VCaP (cell line): Measurements from ENCODE around the gene NUBP2.

ENCODE experiments used
- H3K27ac ChIP-seq: fragments of 450-650 bp; 2 replicates; pipeline ENCODE4 v1.5.1; 2017
- TF ChIP-seq, protein P1 (sequence below): fragments of 450-650 bp; conservative IDR thresholded peaks from 2 replicates; pipeline ENCODE4 v1.5.1; 2017; ENCODE audit warnings: mild to moderate bottlenecking, moderate library complexity

NUBP2 gene, protein sequence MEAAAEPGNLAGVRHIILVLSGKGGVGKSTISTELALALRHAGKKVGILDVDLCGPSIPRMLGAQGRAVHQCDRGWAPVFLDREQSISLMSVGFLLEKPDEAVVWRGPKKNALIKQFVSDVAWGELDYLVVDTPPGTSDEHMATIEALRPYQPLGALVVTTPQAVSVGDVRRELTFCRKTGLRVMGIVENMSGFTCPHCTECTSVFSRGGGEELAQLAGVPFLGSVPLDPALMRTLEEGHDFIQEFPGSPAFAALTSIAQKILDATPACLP

DNA sequence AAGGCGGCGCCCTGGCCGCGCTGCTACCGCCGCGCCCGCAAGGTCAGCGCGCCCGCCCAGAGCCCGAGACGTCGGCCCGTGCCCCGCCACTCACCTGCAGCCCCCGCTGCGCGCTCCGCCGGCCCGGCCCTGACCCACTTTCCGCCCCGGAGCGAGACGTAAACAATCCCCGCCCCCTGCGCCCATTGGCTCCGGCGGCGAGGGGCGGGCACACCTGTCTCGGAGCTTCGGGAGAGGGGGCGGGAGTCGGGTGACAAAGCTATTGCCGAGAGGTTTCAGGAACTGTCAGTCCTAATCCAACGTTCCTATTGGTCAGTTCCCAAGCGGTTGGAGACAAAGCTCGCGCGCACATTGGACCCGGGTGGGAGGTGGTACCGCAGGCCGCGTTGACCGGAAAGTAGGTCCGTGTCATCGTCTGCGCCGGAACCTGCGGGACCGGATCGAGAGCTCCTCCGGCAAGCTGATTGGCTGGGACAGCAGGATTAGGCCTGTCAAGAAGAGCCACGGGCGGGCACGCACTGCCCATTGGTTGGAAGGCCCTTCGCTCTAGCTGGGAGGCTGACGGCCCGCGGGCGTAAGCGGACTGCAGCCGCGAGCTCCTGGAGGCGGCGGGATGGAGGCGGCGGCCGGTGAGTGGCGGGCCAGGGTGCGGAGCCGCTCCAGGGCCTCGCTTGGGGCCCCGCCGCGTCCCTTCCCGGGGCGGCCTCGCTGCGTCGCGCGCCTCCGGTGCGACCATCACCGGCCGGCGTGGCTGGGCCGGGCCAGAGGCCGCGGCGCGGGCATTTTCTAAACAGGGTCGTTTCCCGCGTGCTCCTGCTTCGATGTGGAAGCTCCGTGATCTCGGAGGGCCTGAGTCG lies at the start of gene NUBP2, which contains the start of gene SPSB3:
TSS of gene NUBP2 (plus strand) at position 553 of the 857 bp plus-strand sequence. CDS start at position 614, 61 bp downstream.
TSS of gene SPSB3 (minus strand) at position 164 of the 857 bp plus-strand sequence. CDS start 1,088 bp downstream, outside the sequence.
- TF ChIP-seq, protein P1, sequence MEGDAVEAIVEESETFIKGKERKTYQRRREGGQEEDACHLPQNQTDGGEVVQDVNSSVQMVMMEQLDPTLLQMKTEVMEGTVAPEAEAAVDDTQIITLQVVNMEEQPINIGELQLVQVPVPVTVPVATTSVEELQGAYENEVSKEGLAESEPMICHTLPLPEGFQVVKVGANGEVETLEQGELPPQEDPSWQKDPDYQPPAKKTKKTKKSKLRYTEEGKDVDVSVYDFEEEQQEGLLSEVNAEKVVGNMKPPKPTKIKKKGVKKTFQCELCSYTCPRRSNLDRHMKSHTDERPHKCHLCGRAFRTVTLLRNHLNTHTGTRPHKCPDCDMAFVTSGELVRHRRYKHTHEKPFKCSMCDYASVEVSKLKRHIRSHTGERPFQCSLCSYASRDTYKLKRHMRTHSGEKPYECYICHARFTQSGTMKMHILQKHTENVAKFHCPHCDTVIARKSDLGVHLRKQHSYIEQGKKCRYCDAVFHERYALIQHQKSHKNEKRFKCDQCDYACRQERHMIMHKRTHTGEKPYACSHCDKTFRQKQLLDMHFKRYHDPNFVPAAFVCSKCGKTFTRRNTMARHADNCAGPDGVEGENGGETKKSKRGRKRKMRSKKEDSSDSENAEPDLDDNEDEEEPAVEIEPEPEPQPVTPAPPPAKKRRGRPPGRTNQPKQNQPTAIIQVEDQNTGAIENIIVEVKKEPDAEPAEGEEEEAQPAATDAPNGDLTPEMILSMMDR: no peak
- peak within 1 kb of the TSS; percentile 77 for H3K27ac ChIP-seq

DNA sequence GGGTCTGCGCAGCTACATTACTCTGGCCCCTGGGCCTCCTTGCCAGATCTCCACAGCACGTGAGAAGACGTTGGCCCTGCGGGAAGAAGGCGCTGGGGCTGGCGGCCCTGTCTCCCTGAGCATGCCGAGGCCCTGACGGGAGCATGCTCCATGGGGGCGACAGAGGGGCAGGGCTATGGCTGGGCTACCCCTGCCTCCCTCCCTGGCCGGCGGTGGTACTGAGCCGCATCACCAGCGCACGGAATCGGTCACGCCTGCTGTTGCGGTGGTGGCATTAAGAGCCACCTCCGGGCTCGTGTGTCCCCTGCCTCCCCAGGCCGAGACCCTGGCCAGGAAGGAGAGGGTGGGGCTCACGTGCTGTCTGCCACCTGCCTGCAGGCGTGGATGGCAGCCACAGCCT lies 48.6 kb upstream of the NUBP2 start:
- TF ChIP-seq, protein P1: no peak
- no peak overlapping the region for H3K27ac ChIP-seq

DNA sequence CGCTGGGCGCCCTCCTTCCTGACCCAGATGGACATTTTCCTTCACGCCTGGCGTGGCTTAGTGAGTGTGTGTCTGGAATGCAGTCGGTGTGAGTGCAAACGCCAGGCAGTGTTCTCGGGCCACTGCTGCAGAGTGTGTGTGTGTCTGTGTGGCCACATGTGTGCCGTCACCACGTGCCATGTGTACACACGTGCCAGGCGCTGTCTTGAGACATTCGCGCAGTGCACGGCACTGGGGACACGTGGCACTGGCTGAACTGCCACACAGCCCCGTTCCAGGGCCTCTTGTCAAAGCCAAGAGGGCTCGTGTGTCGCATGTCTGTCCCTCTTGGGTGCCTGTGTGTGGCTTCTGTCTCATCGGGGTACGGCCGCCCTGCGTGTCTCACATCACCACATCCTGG lies 47.9 kb upstream of the NUBP2 start:
- TF ChIP-seq, protein P1: no peak
- H3K27ac ChIP-seq: no peak overlapping the region

DNA sequence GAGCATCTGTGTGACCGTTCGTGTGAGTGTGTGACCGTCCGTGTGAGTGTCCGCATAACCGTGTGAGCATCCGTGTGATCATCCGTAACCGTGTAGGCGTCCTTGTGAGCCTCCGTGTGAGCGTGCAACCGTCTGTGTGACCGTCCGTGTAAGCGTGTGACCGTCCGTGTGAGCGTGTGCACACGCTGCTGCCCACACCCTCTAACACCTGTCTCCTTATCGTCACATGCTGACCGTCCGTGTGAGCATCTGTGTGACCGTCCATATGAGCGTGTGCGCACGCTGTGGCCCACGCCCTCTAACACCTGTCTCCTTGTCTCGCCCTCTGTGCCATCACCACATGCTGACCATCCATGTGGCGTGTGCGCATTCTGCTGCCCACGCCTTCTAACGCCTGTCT lies 42.5 kb upstream of the NUBP2 start:
- no peak overlapping the region for H3K27ac ChIP-seq
- TF ChIP-seq, protein P1: no peak

DNA sequence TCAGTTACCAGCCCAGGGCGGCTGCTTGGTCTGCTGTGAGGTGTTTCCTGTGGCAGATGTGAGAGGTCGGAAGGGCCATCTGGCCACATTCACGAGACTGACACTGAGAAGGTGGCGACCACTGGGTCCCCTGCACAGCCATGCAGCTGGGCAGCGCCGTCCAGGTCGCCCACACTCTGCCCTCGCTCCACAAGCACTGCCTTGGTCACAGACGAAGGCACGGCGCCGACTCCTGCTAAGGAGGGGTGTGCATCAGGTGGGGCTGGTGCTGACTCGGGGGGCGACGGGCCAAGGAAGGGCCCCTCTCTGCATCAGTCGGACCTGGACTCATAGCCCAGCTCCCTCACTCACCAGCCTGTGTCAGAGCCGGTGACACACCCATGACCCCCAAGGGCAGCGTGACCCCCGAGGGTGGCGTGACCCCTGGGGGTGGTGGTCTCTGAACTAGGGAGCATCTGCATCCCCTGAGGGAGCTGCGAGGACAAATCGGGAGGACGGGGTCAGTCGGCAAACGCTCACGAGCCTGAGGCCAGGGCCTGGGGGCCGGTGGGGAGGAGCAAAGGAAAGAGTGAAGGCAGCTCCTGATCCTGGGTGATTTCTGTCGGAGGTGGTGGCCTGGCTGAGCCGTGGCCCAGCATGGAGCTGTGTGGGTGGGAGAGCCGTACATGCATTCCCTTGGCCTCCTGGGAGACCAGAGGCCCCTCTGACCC lies 41.8 kb upstream of the NUBP2 start:
- TF ChIP-seq, protein P1: no peak
- H3K27ac ChIP-seq: no peak overlapping the region

DNA sequence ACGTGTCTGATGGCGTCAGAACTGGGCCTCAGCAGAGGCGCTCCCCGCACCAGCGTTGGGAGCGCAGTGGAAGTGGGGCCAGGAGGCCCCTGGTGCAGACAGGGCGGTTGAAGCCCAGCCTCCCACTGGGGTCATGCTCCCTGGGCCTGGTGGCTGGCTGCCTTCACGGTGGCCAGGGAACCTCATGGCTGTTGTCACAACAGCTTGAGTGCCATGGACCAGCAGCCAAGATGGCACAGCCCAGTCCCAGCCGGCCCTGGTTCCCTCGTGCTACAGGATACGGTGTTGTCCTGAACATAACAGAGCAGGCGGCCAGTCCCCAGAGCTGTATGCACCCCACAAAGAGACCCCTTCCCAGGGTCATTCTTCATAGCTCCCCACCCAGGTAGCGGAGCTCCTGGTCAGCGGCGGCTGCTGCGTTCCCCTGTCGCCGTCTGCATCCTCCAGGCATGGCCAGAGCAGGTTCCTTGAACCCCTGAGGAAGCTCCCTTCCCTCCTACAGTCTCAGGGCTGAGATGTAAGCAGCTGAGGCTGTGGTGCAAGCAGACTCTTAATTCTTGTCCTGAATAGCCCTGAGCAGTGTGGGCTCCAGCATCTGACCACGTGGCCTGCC lies 41.1 kb upstream of the NUBP2 start:
- H3K27ac ChIP-seq: no peak overlapping the region
- TF ChIP-seq, protein P1: no peak
